Prostate gland (tissue), 2 donors: ENCODE measurements around the gene TEX35.

Experiments used
- POLR2AphosphoS5 ChIP-seq: sonication (generic); formaldehyde crosslinking; IDR thresholded peaks from one replicate; pipeline ENCODE4 v1.6.1; 2017; ENCODE audit warnings: antibody characterized with exemption
- TF ChIP-seq, protein P1 (sequence below), 4 experiments: fragments of 200-600 bp in 2 of 4; fragments of 450-650 bp in 2 of 4; sonication (generic) in 2 of 4; IDR thresholded peaks; 1 replicate in 3 of 4; 2 replicates in 1 of 4; pipeline ENCODE4 v1.5.1; 2016 to 2019; ENCODE audit warnings: antibody characterized with exemption in 4 of 4, mild to moderate bottlenecking in 2 of 4, moderate library complexity in 2 of 4

DNA sequence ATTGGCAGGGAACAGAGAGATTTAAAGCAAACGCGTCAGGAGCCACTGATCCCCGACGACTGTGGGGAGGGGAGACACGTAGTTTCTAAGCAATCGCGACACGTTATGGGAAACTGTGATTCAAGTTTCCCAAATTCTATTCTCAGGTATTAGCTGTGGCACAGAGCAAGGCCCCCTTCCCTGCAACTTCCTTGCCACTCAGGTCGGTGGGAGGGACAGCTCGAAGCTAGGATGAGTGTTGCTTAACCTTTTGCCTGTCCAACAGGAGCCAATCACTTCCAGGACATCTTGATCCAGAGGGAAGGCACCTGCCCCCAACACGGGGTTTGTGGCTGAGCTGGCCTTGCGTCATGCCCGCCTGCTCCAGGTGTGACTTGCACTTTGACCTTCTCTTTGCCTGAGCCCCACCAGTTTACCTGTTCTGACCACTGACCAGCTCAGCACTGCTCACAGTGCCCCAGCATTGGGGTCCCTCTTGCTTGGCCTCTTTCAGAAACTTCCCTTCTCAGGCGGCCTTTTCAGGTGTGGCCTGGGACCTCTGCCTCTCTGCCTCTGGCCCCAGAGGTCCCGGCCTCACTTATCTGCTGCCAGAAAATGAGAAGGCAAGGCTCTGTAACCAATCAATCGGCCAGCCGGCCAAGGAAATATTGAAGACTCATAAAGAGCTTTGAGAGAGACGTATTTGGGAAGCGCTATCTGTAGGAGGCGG lies 24.6 kb downstream of the TEX35 start:
- TF ChIP-seq, protein P1, sequence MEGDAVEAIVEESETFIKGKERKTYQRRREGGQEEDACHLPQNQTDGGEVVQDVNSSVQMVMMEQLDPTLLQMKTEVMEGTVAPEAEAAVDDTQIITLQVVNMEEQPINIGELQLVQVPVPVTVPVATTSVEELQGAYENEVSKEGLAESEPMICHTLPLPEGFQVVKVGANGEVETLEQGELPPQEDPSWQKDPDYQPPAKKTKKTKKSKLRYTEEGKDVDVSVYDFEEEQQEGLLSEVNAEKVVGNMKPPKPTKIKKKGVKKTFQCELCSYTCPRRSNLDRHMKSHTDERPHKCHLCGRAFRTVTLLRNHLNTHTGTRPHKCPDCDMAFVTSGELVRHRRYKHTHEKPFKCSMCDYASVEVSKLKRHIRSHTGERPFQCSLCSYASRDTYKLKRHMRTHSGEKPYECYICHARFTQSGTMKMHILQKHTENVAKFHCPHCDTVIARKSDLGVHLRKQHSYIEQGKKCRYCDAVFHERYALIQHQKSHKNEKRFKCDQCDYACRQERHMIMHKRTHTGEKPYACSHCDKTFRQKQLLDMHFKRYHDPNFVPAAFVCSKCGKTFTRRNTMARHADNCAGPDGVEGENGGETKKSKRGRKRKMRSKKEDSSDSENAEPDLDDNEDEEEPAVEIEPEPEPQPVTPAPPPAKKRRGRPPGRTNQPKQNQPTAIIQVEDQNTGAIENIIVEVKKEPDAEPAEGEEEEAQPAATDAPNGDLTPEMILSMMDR (IDR thresholded peaks at IDR 0.05), result no peak
- TF ChIP-seq POLR2AphosphoS5, result no peak
